HL-60 (cell line): ENCODE results near the gene CYP21A2.

ENCODE experiments used
- POLR2AphosphoS5 ChIP-seq: IDR thresholded peaks from 2 replicates; pipeline ENCODE4 v1.6.1; 2012; ENCODE audit warnings: low read depth
- TF ChIP-seq, protein P1 (sequence below): IDR thresholded peaks from one replicate; pipeline ENCODE4 v1.5.1; 2011; ENCODE audit warnings: low read length, control low read depth, inconsistent platforms; ENCODE audit not compliant: insufficient read depth

DNA sequence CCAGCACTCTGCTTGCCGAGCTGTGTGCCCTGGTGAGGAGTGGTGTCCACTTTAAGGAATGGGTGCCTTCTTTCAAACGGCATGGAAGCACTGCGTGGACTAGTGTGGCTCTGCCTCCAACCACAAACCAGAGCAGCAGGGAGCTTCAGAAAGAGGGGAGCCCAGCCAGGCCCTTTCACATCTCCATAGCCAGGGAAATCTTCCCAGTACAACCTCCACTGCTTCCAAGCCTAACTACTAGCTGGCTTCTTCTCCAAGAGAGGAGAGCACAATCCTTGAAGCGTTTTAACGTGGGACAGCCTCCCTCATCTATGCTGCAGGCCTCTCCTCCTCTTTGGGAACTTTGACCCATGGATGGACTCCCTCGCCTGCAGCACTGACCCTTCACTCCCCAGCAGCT lies 44.3 kb downstream of the CYP21A2 start:
- TF ChIP-seq POLR2AphosphoS5 = no peak
- TF ChIP-seq, protein P1, sequence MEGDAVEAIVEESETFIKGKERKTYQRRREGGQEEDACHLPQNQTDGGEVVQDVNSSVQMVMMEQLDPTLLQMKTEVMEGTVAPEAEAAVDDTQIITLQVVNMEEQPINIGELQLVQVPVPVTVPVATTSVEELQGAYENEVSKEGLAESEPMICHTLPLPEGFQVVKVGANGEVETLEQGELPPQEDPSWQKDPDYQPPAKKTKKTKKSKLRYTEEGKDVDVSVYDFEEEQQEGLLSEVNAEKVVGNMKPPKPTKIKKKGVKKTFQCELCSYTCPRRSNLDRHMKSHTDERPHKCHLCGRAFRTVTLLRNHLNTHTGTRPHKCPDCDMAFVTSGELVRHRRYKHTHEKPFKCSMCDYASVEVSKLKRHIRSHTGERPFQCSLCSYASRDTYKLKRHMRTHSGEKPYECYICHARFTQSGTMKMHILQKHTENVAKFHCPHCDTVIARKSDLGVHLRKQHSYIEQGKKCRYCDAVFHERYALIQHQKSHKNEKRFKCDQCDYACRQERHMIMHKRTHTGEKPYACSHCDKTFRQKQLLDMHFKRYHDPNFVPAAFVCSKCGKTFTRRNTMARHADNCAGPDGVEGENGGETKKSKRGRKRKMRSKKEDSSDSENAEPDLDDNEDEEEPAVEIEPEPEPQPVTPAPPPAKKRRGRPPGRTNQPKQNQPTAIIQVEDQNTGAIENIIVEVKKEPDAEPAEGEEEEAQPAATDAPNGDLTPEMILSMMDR = no peak
